Endothelial cell (in vitro differentiated cells): ENCODE data around the gene TPM3. TPM values are rescaled to one million over a fixed set of nuclear protein-coding genes. Genes with fewer than 3 reads are reported as not detected.

Source experiments
- DNase-seq: peaks from one replicate; pipeline ENCODE4 v3.0.0; 2021; ENCODE audit warnings: low spot score
- H3K27ac Mint-ChIP-seq: one replicate; pipeline ENCODE4 v1.8.0; 2021; ENCODE audit warnings: mixed read lengths, inconsistent platforms; ENCODE audit not compliant: unreplicated experiment
- H3K27me3 Mint-ChIP-seq: one replicate; pipeline ENCODE4 v1.8.0; 2021; ENCODE audit warnings: mild to moderate bottlenecking, moderate library complexity, mixed read lengths, inconsistent platforms; ENCODE audit not compliant: unreplicated experiment
- H3K36me3 Mint-ChIP-seq: one replicate; pipeline ENCODE4 v1.8.0; 2021; ENCODE audit warnings: mild to moderate bottlenecking, low read depth, mixed read lengths, inconsistent platforms; ENCODE audit not compliant: unreplicated experiment
- H3K4me1 Mint-ChIP-seq: one replicate; pipeline ENCODE4 v1.8.0; 2021; ENCODE audit warnings: mild to moderate bottlenecking, mixed read lengths, inconsistent platforms; ENCODE audit not compliant: unreplicated experiment
- H3K4me3 Mint-ChIP-seq: one replicate; pipeline ENCODE4 v1.8.0; 2021; ENCODE audit warnings: mild to moderate bottlenecking, mixed read lengths, inconsistent platforms; ENCODE audit not compliant: unreplicated experiment
- H3K9me3 Mint-ChIP-seq: one replicate; pipeline ENCODE4 v1.8.0; 2021; ENCODE audit warnings: mixed read lengths, inconsistent platforms; ENCODE audit not compliant: unreplicated experiment
- CTCF ChIP-seq: fragments of 200-600 bp; sonication (generic); IDR thresholded peaks from one replicate; pipeline ENCODE4 v1.5.0; 2021; ENCODE audit warnings: antibody characterized with exemption; ENCODE audit not compliant: unreplicated experiment
- total RNA-seq: library from RNA; stranded (reverse); fragmentation: NEBNext Ultra II Directional; extraction: Animal tissue kit (Norgen Biotek cat#: 25700); gene quantifications from one replicate; pipeline ENCODE4 v1.2.1, GENCODE V29; 2021; ENCODE audit not compliant: unreplicated experiment

TPM3 gene
- total RNA-seq, 1 donor from 2014 or later: 689 TPM

GRCh38 chr1:154171223-154171583 lies 20.7 kb downstream of the TPM3 start:
- H3K27ac Mint-ChIP-seq: no peak overlapping the region
- peaks cover 57% of the 10 kb centered on the region for H3K36me3 Mint-ChIP-seq
- H3K27me3 Mint-ChIP-seq: peaks cover 7% of the 10 kb centered on the region
- no peak for DNase-seq
- H3K4me1 Mint-ChIP-seq: peaks cover 27% of the 10 kb centered on the region
- H3K4me3 Mint-ChIP-seq: peak overlapping the region; percentile 79
- no peaks in the 10 kb centered on the region for H3K9me3 Mint-ChIP-seq
- TF ChIP-seq CTCF: no peak

DNA sequence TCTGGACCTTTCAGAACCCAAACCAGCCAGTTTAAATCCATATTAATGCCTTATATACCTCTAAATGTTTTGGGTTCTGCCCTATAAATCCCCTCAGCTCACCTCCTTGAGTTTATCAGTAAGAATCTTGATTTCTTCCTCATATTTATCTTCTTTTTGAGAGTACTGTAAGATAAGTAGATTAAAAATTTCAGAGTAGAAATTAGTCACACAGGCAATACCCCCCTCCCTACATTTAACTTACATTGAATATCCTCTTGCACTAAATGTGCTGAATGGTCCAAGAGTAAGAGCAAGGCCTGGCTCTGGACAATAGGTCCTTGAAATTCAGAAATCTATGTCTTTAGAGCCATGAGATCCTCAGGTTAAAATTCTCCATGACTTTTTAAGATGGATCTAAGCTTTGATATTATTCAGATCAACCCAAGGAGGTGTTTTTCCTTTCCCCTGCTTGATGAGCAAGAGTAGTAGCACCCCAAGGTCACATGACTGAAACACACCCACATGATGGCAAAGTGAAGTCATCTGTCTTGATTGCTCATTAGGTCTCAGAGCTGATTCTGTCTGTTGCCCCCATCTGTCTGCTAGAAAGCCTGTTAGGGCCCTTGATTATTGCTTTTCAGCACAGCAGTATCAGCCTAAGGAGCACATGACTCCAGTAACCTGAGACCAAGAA lies 21.2 kb downstream of the TPM3 start:
- TF ChIP-seq CTCF: no peak

GRCh38 chr1:154167461-154167860 lies 24.4 kb downstream of the TPM3 start:
- Mint-ChIP-seq H3K9me3 (no peaks in the 10 kb centered on the region), H3K27ac (no peak overlapping the region), H3K4me3 (peak overlapping the region; percentile 57), H3K36me3 (peaks cover 77% of the 10 kb centered on the region), H3K27me3 (peaks cover 17% of the 10 kb centered on the region), H3K4me1 (peaks cover 18% of the 10 kb centered on the region)
- DNase-seq: no peak
- no peak for TF ChIP-seq CTCF

More for the DNA sequence above, 21.2 kb downstream of the TPM3 start:
- Mint-ChIP-seq H3K27me3 (peaks cover 7% of the 10 kb centered on the region), H3K9me3 (no peaks in the 10 kb centered on the region), H3K36me3 (peaks cover 61% of the 10 kb centered on the region), H3K4me3 (no peak overlapping the region), H3K27ac (peak overlapping the region; percentile 48), H3K4me1 (peaks cover 22% of the 10 kb centered on the region)
- DNase-seq: no peak

- Mint-ChIP-seq H3K9me3 (no peaks in the 10 kb centered on the region), H3K36me3 (peaks cover 69% of the 10 kb centered on the region), H3K27ac (no peak overlapping the region), H3K27me3 (peaks cover 11% of the 10 kb centered on the region), H3K4me1 (peaks cover 8% of the 10 kb centered on the region), H3K4me3 (no peak overlapping the region)
- no peak for TF ChIP-seq CTCF
- DNase-seq: no peak
Observed at GRCh38 chr1:154166207-154166606, 25.7 kb downstream of the TPM3 start.

DNA sequence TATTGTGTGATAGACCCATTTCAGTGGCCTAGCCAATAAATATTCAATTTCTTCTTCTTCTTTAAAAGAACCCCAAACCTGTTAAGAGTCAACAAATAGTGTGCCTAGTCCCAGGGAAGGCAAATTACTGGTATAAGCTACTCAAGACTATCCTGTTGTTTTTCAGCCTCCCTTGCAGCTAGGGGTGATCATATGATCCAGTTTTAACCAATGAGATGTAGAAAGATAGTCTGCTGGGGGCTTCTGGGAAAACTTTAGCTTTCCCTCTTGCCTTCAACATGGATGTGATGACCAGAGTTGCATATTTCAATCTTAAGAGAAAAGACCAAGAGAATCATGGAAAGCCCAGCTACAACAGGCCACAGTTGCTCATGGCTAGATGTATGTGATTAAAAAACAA lies 32.3 kb downstream of the TPM3 start:
- Mint-ChIP-seq H3K36me3 (peaks cover 63% of the 10 kb centered on the region), H3K27ac (no peak overlapping the region), H3K4me3 (peak overlapping the region; percentile 75), H3K9me3 (no peaks in the 10 kb centered on the region), H3K4me1 (peaks cover 49% of the 10 kb centered on the region), H3K27me3 (peaks cover 9% of the 10 kb centered on the region)
- DNase-seq: no peak
- TF ChIP-seq CTCF: no peak
